Measurements from ENCODE around the gene RAB3B. TPM values are rescaled to one million over a fixed set of nuclear protein-coding genes. Genes with fewer than 3 reads are reported as not detected.
"Not testable (repeated sequence)": the region's sequence is repeated elsewhere in the genome, so short reads cannot be mapped to it uniquely, and the experiment has no call there.

The RAB3B gene
- total RNA-seq, 3 donors from 2014 or later, result 3.5 to 5.6 (median 3.6) TPM

- ATAC-seq (no peak), DNase-seq (no peak)
- Histone ChIP-seq H3K36me3 (ENCODE audit: low read depth) (no peaks in the 10 kb centered on the region), H3K4me3 (no peak overlapping the region), H3K9me3 (no peaks in the 10 kb centered on the region), H3K4me1 (ENCODE audit: low read depth) (no peaks in the 10 kb centered on the region)
- TF ChIP-seq CTCF (IDR thresholded peaks at IDR 0.05), result no peak
- intact Hi-C loops (cut with DNase I, micrococcal nuclease), result no loop called here
Observed at GRCh38 chr1:51899022-51899421, 91.5 kb downstream of the RAB3B start.

- ATAC-seq (no peak), DNase-seq (no peak)
- Histone ChIP-seq H3K9me3 (no peaks in the 10 kb centered on the region), H3K36me3 (ENCODE audit: low read depth) (no peaks in the 10 kb centered on the region), H3K4me1 (ENCODE audit: low read depth) (no peaks in the 10 kb centered on the region), H3K4me3 (no peak overlapping the region)
- intact Hi-C loops (cut with DNase I, micrococcal nuclease), result no loop called here
- TF ChIP-seq CTCF (IDR thresholded peaks at IDR 0.05), result no peak
Observed at GRCh38 chr1:51898090-51898734, 92.3 kb downstream of the RAB3B start.

GRCh38 chr1:51897699-51898031 is 92.8 kb downstream of the RAB3B start:
- intact Hi-C loops (cut with DNase I, micrococcal nuclease), result loop anchor here (2.0 kb wide), 1 partner anchor 105 kb away; no protein-coding TSS in a partner anchor
- Histone ChIP-seq H3K4me3 (no peak overlapping the region), H3K9me3 (no peaks in the 10 kb centered on the region), H3K4me1 (ENCODE audit: low read depth) (no peaks in the 10 kb centered on the region), H3K36me3 (ENCODE audit: low read depth) (no peaks in the 10 kb centered on the region)
- DNase-seq, result no peak
- ATAC-seq, result no peak
- TF ChIP-seq CTCF (IDR thresholded peaks at IDR 0.05), result no peak

GRCh38 chr1:51894748-51895147 is 95.8 kb downstream of the RAB3B start:
- H3K4me1 ChIP-seq (ENCODE audit: low read depth); H3K9me3 ChIP-seq; H3K4me3 ChIP-seq; intact Hi-C loops (cut with DNase I, micrococcal nuclease); H3K36me3 ChIP-seq (ENCODE audit: low read depth); ATAC-seq; DNase-seq: not testable (repeated sequence)

GRCh38 chr1:51878616-51879336 is 111.7 kb downstream of the RAB3B start, which contains the start of gene NRDC:
Gene NRDC, minus strand, starts transcription at chr1:51878727. Its CDS starts 112 bp downstream, at chr1:51878615.
- ATAC-seq (peak; percentile 97), DNase-seq (peak; percentile 99 to 100 (median 99))
- Histone ChIP-seq H3K4me1 (ENCODE audit: low read depth) (peaks cover 34% of the 10 kb centered on the region), H3K9me3 (no peaks in the 10 kb centered on the region), H3K4me3 (peak within 1 kb of the TSS; percentile 93), H3K36me3 (ENCODE audit: low read depth) (no peaks in the 10 kb centered on the region)
- intact Hi-C loops (cut with DNase I, micrococcal nuclease), result no loop called here
- no peak for TF ChIP-seq CTCF (IDR thresholded peaks at IDR 0.05)

GRCh38 chr1:51878308-51878615 is 112.2 kb downstream of the RAB3B start:
- ATAC-seq, result peak; percentile 21
- Histone ChIP-seq H3K36me3 (ENCODE audit: low read depth) (no peaks in the 10 kb centered on the region), H3K9me3 (no peaks in the 10 kb centered on the region), H3K4me3 (peak overlapping the region; percentile 93), H3K4me1 (ENCODE audit: low read depth) (peaks cover 34% of the 10 kb centered on the region)
- no peak for TF ChIP-seq CTCF (IDR thresholded peaks at IDR 0.05)
- intact Hi-C loops (cut with DNase I, micrococcal nuclease), result no loop called here
- no peak for DNase-seq
